GM18498 (cell line): ENCODE measurements around the gene EGFLAM.

Experiments used
- ATAC-seq: cut with Tn5 transposase; IDR thresholded peaks from one replicate; pipeline ENCODE4 v1.9.1; 2021; ENCODE audit warnings: mild to moderate bottlenecking, moderate library complexity; ENCODE audit not compliant: unreplicated experiment

Gene EGFLAM

DNA sequence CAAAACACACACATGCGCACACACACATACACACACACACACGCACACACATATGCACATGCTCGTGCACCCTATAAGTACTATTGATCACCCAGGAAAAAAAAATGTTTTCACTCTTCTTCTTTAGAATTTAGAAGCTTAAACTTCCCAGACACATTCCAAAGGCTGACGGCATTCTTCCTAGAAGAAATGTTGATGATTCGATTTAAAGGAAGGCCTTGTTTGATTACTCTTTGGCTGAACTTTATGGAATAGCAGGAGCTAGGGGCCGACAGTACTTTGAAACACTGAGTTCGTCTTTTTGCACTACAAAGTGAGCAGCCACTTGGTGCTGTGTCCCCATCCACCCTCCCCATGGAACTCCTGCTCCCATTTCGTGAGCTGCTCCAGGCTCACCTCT lies 113.2 kb downstream of the EGFLAM start:
- ATAC-seq = no peak

DNA sequence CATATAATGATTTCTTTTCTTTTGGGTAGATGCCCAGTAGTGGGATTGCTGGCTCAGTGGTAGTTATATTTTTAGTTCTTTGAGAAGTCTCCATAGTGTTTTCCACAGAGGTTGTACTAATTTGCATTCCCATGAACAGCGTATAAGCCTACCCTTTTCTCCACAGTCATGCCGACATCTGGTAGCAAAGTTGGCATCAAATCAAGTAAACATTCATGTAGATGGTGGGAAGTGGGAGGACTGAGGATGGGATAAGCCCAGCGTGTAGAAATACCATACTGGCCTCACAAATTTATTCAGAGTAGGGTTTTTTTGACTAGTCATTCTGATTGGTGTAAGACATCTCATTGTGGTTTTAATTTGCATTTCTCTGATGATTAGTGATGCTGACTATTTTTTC lies 115.4 kb downstream of the EGFLAM start:
- ATAC-seq = no peak

DNA sequence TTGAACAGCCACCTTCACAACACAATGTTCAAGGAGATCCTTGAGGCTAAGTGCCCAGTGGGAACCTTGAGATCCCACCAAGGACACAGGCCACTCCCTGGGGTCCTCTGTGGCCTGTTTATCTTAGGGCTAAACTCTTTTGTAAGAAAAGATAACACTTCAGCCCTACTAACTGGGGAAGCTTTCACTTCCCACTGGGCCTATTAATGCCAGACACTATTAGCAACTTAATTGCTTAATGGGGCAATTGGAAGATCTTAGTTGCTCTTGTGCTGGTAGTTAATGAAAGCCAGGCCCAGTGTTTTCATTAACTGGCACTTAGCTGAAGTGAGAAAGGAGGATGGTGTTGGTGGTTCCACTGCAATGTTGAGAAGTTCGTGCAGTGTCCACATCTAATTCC lies 117.1 kb downstream of the EGFLAM start:
- ATAC-seq = no peak

DNA sequence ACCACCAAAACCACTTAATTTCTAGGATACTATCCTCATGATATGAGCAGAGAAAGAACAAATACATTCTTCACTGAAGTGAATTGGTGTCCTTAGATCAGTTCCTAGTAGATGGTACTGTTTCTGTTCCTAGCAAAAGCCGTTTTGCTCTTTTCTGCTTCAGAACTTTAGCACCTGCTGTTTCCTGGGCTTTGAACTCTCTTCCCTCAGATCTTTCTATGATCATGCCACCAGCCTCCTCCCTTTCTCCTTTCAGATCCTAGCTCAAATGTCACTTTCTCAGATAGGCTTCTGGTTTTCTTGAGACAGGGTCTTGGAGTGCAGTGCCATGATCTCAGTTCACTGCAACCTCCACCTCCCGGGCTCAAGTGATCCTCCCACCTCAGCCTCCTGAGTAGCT lies 118.0 kb downstream of the EGFLAM start:
- no peak for ATAC-seq

DNA sequence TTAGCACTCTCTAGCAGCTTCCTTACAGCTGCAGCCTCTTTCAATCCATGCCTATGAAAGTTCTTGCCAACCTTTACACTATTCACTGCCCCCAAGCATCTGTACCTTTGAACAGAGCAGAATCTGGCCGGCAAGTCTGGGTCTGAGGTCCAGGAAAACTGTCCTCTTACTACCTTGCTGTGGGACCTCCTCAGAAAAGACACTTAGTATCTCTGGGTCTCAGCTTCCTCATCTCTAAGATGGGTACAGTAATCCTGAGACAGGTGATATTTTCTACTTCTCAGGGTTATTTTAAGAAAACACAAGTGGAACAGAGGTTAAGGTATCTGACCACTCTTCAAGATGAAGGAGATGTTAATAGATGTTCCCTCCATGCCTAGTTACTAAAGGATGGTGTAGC lies 120.2 kb downstream of the EGFLAM start:
- no peak for ATAC-seq

DNA sequence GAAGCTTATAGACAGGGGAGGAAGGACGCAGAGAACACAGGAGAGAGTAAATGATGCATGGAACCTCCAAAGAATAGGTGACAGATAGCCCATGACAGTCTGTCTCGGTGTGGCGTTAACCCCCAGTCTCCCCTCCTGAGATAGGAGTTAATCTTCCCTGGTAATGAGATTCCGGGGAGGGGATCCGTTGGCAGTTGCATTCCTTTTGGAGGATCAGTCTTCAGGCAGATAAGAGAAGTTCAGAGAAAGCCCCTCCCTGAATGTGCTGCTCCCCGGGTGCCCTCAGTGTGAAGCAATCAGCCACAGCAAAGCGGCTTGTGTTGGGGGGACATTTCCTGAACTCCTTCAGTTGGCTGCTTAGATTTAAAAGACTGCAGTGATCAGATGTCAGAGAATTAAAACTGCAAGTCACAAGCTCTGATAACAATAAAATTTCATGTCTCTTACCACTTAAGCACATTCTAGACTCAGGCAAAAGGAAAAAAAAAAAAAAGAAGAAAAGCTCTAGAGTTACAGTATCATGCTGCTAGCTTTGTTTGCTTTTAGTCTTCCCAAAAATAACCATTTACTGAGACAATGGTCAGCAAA lies 121.1 kb downstream of the EGFLAM start:
- no peak for ATAC-seq

DNA sequence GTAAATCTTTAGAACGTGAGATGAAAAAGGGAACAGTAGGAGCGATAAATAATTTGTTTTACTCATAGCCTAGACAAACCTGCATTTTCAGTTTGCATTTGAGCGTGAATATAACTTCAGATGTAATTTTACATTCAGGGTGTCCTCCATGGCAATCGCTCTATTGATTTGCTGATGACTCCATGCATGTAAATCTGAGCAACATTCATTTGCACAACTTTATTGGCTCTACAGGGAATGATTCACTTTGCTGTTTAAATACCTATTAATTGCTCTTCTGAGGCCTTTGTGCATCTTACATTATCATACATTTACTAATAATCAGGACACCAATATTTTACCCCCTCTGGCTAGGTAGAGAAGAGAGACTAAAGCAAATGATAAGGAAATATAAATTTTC lies 122.2 kb downstream of the EGFLAM start:
- ATAC-seq = no peak

DNA sequence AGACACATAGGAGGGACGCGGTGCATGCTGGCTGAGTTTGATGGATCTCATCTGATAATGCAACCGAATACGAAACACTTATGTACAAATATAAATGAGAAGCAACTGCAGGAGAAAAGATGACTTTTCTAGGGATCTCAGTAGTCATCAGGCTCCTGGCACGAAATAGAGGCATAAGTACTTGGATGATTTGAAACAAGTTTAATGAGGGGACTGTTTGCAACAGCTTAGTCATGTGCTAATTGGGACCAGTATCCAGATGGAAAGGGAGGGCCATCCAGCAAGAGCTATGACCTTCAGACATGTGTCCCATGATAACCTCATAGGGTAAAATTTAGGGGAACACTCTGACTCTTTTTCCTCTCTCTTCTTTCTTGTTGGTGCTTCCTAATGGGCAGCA lies 123.0 kb downstream of the EGFLAM start:
- no peak for ATAC-seq

DNA sequence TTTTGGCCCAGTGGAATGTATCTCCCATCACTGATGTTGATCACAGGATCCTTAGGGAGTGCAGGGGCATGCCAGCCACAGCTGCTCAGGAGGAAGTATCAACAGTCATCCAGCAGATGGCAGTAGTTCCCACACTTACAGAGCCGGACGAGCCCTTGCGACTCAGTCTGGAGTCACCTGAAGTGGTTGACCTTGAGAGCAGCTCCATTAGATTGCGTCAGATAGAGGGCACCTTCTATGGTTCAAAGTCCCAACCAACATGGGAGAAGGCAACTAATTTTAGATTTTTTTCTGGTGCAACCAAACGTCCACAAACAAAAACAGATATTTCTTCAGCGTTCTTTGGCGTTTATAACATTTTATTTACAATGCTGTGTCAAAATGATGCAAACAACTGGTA lies 124.5 kb downstream of the EGFLAM start:
- ATAC-seq = peak; percentile 96

DNA sequence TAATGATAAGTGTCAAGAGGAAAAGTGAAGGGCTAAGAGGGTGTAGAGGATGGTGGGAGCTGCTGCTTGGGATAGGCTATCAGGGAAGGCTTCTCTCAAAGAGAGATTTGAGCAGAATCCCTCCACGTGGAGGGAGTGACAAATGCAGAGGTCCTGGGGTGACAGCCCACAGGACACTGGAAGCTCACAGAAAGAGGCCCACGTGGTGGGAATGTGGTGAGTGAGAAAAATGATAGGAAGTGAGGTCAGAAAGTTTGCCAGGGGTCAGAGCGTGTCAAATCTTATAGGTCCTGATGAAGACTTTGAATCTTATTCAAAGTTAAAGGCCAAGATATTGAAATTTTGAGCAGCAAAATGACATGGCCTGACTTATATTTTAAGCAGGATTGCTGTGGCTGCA lies 125.3 kb downstream of the EGFLAM start:
- ATAC-seq = no peak

DNA sequence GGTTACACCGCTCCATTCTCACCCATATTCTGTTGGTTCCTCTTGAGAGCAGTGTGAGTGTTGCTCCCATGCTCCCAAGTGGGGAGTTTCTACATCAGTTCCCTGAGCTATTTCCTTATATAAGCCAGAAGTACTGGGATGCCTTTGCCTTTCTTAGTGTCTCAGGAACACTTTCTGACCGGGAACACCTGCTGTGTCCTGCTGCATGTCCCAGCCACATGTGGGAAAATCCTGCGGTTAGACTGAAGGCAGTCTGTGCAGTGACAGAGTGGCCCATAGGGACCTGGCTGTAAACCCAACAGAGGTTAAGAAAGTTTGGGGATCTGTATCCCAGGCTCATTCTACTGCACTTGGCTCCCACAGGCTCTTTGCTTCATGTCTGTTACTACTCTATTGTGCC lies 126.0 kb downstream of the EGFLAM start:
- no peak for ATAC-seq

DNA sequence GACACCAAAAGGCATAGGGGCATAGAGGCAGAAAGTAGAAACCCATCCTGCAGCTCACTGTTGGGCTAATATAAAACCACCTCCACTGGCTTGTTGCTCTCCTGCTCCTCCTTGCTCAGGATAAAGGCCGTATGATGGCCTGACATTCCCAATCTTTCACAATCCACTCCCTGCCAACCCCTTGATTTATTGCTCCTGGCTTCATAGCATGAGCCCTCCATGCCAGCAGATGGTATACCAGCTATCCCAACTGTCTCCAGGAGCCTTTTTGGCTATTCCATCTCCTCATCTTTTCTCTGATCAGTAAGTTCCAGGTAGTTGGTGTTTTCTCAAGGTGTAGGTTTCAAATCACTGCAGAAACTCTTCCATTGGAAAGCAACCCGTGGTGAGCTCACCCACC lies 128.8 kb downstream of the EGFLAM start:
- no peak for ATAC-seq

DNA sequence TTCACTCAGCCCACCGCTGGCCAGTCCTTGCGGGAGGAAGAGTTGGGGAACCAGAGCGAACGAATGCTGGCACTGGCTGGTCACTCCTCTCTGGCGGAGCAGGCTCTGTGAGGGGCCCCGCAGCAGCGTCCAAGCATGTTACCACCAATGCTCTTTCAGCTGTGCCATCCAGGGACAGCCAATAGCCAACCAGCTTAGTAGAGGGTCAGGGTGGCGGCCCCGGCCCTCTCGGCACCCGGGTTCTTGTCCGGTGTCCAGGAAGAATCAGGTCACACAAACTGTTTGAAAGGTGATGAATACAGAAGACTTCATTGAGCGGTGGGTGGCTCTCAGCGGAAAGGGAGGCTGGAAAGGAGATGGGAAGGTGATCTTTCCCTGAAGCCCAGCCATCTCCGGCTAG lies 135.3 kb downstream of the EGFLAM start:
- ATAC-seq = no peak

DNA sequence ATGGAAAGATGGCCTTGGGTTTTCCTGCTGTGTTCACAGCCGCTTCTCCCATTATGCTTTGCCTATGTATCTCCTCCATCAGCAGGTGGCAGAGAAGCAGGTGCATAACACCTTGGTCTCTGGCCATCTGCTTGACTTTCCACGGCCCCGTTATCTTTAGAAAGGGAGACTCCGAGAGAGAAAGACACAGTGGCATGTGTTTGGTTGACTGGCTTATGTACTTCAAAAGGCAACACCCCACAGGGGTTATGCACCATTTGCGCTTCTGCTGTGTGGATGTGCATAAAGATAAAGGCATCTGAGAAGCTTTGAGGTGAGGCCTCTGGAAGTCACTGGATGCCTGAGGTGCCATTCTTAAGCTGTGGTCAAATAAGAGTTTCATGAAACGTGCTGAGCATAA lies 138.4 kb downstream of the EGFLAM start:
- no peak for ATAC-seq

DNA sequence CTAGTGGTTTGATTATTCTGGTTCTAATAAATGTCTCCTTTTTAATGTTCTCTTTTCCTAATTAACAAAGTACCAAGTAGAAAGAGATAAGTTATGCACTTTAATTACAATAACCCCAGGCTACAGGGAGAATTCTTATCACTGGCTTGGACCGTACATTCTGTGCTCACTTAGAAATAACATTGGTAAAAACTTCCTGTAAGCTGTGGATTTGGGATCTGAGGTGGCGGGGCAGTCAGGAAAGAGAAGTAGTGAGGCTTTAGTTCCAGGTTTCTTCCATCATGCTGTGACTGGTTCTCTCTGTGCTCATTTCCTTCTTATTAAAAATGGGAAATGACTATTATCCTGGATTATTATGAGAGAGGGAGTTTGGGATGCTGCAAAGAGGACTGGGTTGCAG lies 142.0 kb downstream of the EGFLAM start:
- no peak for ATAC-seq

DNA sequence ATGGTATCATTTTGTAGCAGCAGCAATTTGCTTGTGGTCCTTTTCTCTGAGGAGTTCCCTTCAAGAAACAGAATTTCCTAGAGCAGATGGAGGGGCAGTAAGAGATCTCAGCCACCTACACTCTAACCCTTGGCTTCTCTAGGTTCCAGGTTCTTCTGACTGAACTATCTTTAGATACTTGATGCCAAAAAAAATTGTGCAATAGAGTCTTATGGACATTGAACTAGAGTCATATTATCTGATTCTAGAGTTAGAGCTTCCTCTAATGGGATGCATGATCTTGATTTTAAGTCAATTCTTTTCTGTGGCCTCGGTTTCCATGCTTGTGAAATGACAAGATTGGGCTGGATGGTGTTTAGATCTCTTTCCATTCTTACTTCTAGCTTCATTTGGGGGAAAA lies 142.8 kb downstream of the EGFLAM start:
- ATAC-seq = no peak

DNA sequence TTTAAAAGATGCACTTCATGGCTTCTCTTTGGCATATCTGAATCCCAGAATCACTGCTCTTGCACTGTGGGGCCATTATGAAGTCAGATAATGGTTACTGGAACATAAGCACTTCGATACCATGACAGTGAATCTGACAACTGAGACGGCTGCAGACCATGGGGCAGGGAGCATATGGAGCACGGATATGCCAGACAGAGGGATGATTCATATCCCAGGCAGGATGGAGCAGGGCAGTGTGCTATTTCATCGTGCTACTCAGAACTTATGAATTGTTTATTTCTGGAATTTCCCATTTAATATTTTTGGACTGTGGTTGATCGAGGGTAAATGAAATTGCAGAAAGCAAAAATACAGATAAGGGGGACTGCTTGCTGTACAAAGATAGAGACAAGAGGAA lies 145.0 kb downstream of the EGFLAM start:
- ATAC-seq = no peak

DNA sequence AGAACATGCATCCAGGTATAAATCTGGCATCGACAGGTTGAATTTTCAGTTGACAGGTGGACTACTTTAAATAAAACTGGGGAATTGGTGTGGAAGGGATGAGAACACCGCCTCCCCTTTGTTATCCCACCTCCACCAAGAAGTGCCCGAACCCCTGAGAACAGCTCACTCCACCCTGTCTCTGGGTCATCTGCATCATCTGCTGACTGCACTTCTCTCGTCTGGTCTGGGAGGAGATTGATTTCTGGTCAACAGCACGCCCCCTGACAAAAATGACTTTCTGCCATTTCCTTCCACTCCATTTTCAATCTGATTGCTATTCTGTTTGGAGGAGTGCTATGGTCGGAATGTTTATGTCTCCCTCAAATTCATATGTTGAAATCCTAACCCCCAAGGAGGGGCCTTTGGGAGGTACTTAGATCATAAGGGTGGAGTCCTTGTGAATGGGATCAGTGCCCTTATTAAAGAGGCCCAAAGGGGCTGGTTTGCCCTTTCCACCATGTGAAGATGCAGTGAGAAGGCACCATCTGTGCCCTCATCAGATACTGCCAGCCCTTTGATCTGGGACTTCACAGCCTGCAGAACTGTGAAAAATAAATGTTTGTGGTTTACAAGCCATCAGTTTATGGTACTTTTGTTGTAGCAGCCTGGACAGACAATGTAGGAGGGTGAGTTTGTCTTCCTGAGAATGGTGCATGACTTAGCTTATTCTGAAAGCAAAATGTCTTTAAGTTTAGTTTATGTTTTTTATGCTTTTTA lies 145.7 kb downstream of the EGFLAM start:
- ATAC-seq = no peak

DNA sequence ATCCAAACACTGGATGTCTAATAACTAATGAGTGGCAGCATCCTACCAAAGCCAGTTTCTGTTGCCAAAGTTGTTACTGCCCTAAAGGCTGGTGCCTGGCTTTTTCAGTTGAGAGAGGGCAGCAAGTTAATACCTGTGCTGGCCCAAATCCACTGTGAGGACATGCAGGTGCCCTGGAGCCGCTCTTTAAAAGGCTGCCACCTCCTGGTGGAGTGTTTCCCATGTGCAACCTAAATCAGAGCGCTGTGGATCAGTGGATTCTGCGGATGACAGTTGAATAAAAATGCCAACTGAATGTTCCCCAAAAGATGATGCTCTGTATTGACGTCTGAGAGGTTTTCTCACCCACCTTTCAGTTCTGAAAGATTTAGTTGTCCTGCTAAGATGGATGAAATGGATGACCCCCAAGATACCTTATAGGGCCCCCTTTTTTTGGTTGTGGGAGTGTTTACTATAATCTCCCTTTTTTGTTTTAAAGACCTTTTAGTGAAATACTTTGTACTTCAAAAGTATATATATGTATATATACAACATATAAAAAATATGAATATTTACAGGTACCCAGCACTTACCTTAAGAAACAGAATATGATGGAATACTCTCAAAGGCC lies 146.4 kb downstream of the EGFLAM start:
- ATAC-seq = no peak

DNA sequence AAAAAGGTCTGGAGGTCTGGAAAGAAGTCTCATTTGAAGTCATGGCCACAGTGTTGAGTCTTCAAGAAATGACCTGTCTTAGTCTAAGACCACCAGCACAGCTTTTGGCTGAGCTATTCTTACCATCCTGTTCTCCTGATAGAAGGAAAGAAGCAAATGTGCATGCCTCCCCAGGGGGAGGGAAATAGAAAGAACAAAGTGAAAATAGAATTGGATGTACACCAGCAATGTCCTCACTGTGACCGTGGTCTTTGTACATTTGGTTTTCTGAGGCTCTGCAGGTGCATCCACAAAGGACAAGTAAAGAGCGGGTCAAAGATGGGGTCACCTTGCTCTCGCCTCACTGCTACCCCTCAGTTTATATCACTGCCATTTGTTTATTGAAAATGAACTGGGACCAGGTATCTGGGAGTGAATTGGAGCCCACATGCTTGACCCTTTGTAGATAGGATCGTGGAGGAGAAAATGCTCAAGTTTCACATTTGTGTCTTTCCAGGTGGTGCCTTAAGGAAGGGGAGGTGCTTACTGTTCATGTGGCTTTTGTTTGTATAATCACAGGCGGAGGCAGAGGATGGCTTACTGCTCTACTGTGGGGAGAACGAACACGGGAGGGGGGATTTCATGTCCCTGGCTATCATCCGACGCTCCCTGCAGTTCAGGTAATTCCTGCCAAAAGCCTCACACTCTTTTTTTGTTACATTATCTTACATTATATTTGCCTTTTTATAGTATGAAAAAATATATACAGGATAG lies 150.3 kb downstream of the EGFLAM start:
- no peak for ATAC-seq

DNA sequence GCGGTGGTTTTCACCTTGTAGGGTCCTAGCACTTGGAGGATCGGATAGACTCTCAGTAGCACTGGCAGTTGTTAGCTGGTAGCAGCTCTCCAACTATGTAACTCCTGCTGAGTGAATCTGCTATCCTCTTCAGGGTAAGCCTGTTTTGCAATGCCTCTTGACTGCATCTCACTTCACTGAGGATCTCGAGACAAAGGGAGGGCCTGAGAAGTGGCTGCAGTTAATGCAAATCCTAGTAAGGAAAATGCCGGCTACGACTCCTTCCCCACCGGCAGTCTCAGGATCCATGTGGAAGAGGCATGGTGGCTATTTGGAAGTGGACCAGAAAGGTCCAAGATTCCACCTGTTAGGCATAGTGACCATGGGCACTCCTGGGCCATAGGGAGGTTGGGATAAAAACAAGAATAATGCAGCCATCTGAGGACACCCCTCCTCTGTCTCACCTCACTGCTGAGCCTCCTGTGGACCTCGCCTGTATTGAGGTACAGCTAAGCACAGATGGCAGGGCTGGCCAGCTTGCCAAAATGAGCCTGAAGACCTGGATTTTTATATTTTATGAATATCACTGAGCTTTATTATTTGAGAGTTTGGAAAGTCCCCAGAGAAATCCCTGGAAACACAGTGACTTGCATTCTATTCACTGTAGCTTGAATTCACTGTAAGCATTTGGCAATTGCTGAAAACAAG lies 152.1 kb downstream of the EGFLAM start:
- no peak for ATAC-seq
